GM12878 (cell line): ENCODE data around the gene HIBCH. TPM values are rescaled to one million over a fixed set of nuclear protein-coding genes. Genes with fewer than 3 reads are reported as not detected.

Experiments used
- ATAC-seq: fragments of 200-7000 bp; cut with Tn5 transposase; 3 replicates; pipeline ENCODE4 v1.9.1; 2020; ENCODE audit warnings: mild to moderate bottlenecking, moderate library complexity
- BruUV-seq: library from RNA; stranded (reverse); fragments of 400-500 nt; replicated peaks from 2 replicates; lab custom pipeline; 2021; lab: Mats Ljungman, UMichigan
- CTCF ChIA-PET: fragments of 300-600 bp; sonication (Branson Sonifier 250); formaldehyde crosslinking; extraction: SDS; loops from one replicate; lab custom pipeline; 2021; ENCODE audit warnings: inconsistent platforms; lab: Yijun Ruan, JAX
- POLR2A ChIA-PET: fragments of 350-600 bp; formaldehyde crosslinking; extraction: SDS; loops from one replicate; lab custom pipeline; 2021; ENCODE audit warnings: inconsistent platforms; lab: Charles Lee
- RAD21 ChIA-PET: fragments of 300-600 bp; sonication (Branson Sonifier 250); formaldehyde crosslinking; loops from one replicate; lab custom pipeline; 2023; ENCODE audit warnings: antibody characterized with exemption; ENCODE audit not compliant: unreplicated experiment; lab: Charles Lee
- SMC1A ChIA-PET: fragments of 300-600 bp; sonication (Branson Sonifier 250); formaldehyde crosslinking; loops from one replicate; lab custom pipeline; 2023; ENCODE audit not compliant: unreplicated experiment, uncharacterized antibody; lab: Charles Lee
- DNase-seq: peaks from one replicate; pipeline ENCODE4 v3.0.0-alpha.2; 2011; ENCODE audit warnings: low read depth, low spot score
- FAIRE-seq: peaks from 3 replicates; lab custom pipeline; 2011; peaks lifted over from hg19 to GRCh38; lab: Jason Lieb, UNC
- H2AFZ ChIP-seq: 2 replicates; pipeline ENCODE4 v1.6.0; 2011; ENCODE audit warnings: low read depth, low read length, control low read depth; ENCODE audit not compliant: control insufficient read depth
- H3K27ac ChIP-seq: 2 replicates; pipeline ENCODE4 v1.5.1; 2011; ENCODE audit warnings: control low read depth; ENCODE audit not compliant: control insufficient read depth, insufficient read depth
- H3K27me3 ChIP-seq, 2 experiments: replicated peaks in 1 of 2; 2 replicates each; pipeline versions ENCODE4 v1.6.0 to v1.6.1; 2011; ENCODE audit warnings: low read length in 1 of 2; ENCODE audit not compliant: control insufficient read depth in 2 of 2, insufficient read depth in 2 of 2
- H3K36me3 ChIP-seq, 2 experiments: 2 replicates each; pipeline ENCODE4 v1.5.1; 2011; ENCODE audit warnings: low read length in 1 of 2; ENCODE audit not compliant: control insufficient read depth in 2 of 2, insufficient read depth in 2 of 2
- H3K4me1 ChIP-seq: 2 replicates; pipeline ENCODE4 v1.6.1; 2011; ENCODE audit warnings: mild to moderate bottlenecking, low read length, moderate library complexity, mixed read lengths; ENCODE audit not compliant: control insufficient read depth, insufficient read depth
- H3K4me2 ChIP-seq: 2 replicates; pipeline ENCODE4 v1.6.0; 2011; ENCODE audit warnings: control low read depth; ENCODE audit not compliant: control insufficient read depth, insufficient read depth
- H3K4me3 ChIP-seq: fragments of 200-600 bp; sonication (generic); 2 replicates; pipeline ENCODE4 v1.5.1; 2016
- H3K79me2 ChIP-seq: 2 replicates; pipeline ENCODE4 v1.6.0; 2011; ENCODE audit warnings: low read length; ENCODE audit not compliant: control insufficient read depth, insufficient read depth
- H3K9ac ChIP-seq: 2 replicates; pipeline ENCODE4 v1.8.0; 2011; ENCODE audit warnings: low read length, control low read depth, mixed read lengths; ENCODE audit not compliant: control insufficient read depth, insufficient read depth
- H3K9me3 ChIP-seq: replicated peaks from 3 replicates; pipeline ENCODE4 v1.5.1; 2011; ENCODE audit warnings: mild to moderate bottlenecking, low read length; ENCODE audit not compliant: control insufficient read depth, insufficient read depth
- H4K20me1 ChIP-seq: 2 replicates; pipeline ENCODE4 v1.6.0; 2011; ENCODE audit not compliant: control insufficient read depth, insufficient read depth
- RAD21 ChIP-seq: IDR thresholded peaks from 2 replicates; pipeline ENCODE4 v1.6.1; 2011; ENCODE audit warnings: mild to moderate bottlenecking, low read depth, low read length, moderate library complexity; ENCODE audit not compliant: insufficient read depth
- RBBP5 ChIP-seq: fragments of 200-600 bp; sonication (generic); conservative IDR thresholded peaks from 2 replicates; pipeline ENCODE4 v1.6.1; 2016
- SMAD1 ChIP-seq: fragments of 450-650 bp; IDR thresholded peaks from 2 replicates; pipeline ENCODE4 v1.6.1; 2018; ENCODE audit warnings: mild to moderate bottlenecking, low read depth; ENCODE audit not compliant: partially characterized antibody
- SREBF1 ChIP-seq: IDR thresholded peaks from 2 replicates; pipeline ENCODE4 v1.6.1; 2012; ENCODE audit warnings: mild to moderate bottlenecking, low read length
- SREBF2 ChIP-seq: IDR thresholded peaks from 2 replicates; pipeline ENCODE4 v1.6.1; 2012; ENCODE audit warnings: mild to moderate bottlenecking, low read length
- TAF1 ChIP-seq: IDR thresholded peaks from 2 replicates; pipeline ENCODE4 v1.6.1; 2011; ENCODE audit warnings: mild to moderate bottlenecking, low read depth, low read length, borderline replicate concordance
- TCF7 ChIP-seq: IDR thresholded peaks from 2 replicates; pipeline ENCODE4 v1.6.1; 2014; ENCODE audit warnings: antibody characterized with exemption, borderline replicate concordance
- ZBTB33 ChIP-seq: fragments of 450-650 bp; IDR thresholded peaks from 2 replicates; pipeline ENCODE4 v1.6.1; 2017; ENCODE audit warnings: mild to moderate bottlenecking
- WGBS: methylation state at CpG from one replicate; pipeline ENCODE4 v1.1.6; 2016; ENCODE audit warnings: low lambda C conversion rate; ENCODE audit not compliant: insufficient replicate concordance, insufficient coverage; ENCODE audit errors: missing lambda C conversion rate; 5-methylcytosine and 5-hydroxymethylcytosine counted together
- in situ Hi-C: fragments of 300-500 bp; cut with MboI; formaldehyde crosslinking; loops from 9 replicates; pipeline ENCODE4 v1.14.3; 2018; ENCODE audit warnings: mixed read lengths
- intact Hi-C: fragments of 100-400 bp; cut with micrococcal nuclease; formaldehyde crosslinking; loops from one replicate; pipeline ENCODE4 v1.14.2; 2022; ENCODE audit not compliant: unreplicated experiment
- polyA plus RNA-seq, 11 experiments: library from polyadenylated mRNA; depleted of rRNA in 4 of 11; unstranded in 6 of 11; stranded (reverse) in 5 of 11; fragments of >200 nt; fragmentation: Nextera tagmentation in 4 of 11; fragmentation: Illumina TruSeq in 1 of 11; extraction: Ambion mirVana in 4 of 11; extraction: Trizol in 1 of 11; gene quantifications; 1 replicate in 1 of 11; 2 replicates in 10 of 11; pipeline versions ENCODE4 v1.2.1 to v1.2.3, GENCODE V29; 2011 to 2016; ENCODE audit warnings: inconsistent platforms in 2 of 11, missing spikeins in 2 of 11, low read depth in 1 of 11
- total RNA-seq, 4 experiments: library from RNA; depleted of rRNA in 3 of 4; stranded (reverse); fragments of >200 nt in 3 of 4; fragmentation: Illumina TruSeq in 1 of 4; extraction: Trizol in 1 of 4; gene quantifications; 2 replicates each; pipeline versions ENCODE4 v1.2.1 to v1.2.3, GENCODE V29; 2013 to 2021

HIBCH gene
- total and polyA plus RNA-seq, 10 of the 15 experiments (the other 5 are each of a cell fraction or from before 2014, with no cell fraction given): 22.3 to 81.0 (median 37.4) TPM

- TF ChIP-seq ZBTB33 (no peak), RAD21 (no peak), RBBP5 (no peak), SREBF1 (no peak), TCF7 (no peak), TAF1 (no peak)
- TF ChIP-seq, all 136 proteins: peak for 0
Observed at GRCh38 chr2:190217616-190218015, 102.0 kb downstream of the HIBCH start (continued).

- SMC1A ChIA-PET: interaction anchor here (1.1 kb wide), 1 partner anchor 28 kb away, joined by 3 read pairs; no protein-coding TSS in a partner anchor
- RAD21 ChIA-PET: interaction anchor here (1.3 kb wide), 1 partner anchor 128 kb away, joined by 3 read pairs; no protein-coding TSS in a partner anchor
- CTCF ChIA-PET: interaction anchor here (1.0 kb wide), 1 partner anchor 9 kb away, joined by 3 read pairs; no protein-coding TSS in a partner anchor
- FAIRE-seq: no peak
- no peak; the same call in 2 of the 3 replicates for ATAC-seq
- no peak overlapping the region for H3K4me2 ChIP-seq
- H4K20me1 ChIP-seq: no peaks in the 10 kb centered on the region
- H3K27ac ChIP-seq: no peak overlapping the region
- no peaks in the 10 kb centered on the region for H3K27me3 ChIP-seq
- no peak for TF ChIP-seq SREBF2
- peak; percentile 31 for TF ChIP-seq SMAD1
- no peak overlapping the region for H3K9ac ChIP-seq
- H3K4me1 ChIP-seq: no peaks in the 10 kb centered on the region
- H3K36me3 ChIP-seq: peaks cover 0 to 5% of the 10 kb centered on the region in 2 experiments; a peak in 1 of 4 replicates
- H2AFZ ChIP-seq: no peak overlapping the region
- no peaks in the 10 kb centered on the region for H3K79me2 ChIP-seq
- intact Hi-C loops (no loop called here), in situ Hi-C loops (no loop called here)
- POLR2A ChIA-PET: no interaction called here
- 79% methylated on average over 3 of the region's 3 CpGs for WGBS
- no peak for DNase-seq
- no TSS peak for BruUV-seq
- no peaks in the 10 kb centered on the region for H3K9me3 ChIP-seq
- no peak overlapping the region for H3K4me3 ChIP-seq
Observed at GRCh38 chr2:190216829-190217228, 102.8 kb downstream of the HIBCH start.
